ENCODE results near the gene FKBP10. TPM values are rescaled to one million over a fixed set of nuclear protein-coding genes. Genes with fewer than 3 reads are reported as not detected.
A peak's percentile ranks its signal among the peaks of the same experiment; 100 is the strongest.

FKBP10 gene
- total and polyA plus RNA-seq, 9 of the 15 experiments (the other 6 are each of a cell fraction or from before 2014, with no cell fraction given) = 0.03 to 3.0 (median 1.4) TPM; not detected in 1

DNA sequence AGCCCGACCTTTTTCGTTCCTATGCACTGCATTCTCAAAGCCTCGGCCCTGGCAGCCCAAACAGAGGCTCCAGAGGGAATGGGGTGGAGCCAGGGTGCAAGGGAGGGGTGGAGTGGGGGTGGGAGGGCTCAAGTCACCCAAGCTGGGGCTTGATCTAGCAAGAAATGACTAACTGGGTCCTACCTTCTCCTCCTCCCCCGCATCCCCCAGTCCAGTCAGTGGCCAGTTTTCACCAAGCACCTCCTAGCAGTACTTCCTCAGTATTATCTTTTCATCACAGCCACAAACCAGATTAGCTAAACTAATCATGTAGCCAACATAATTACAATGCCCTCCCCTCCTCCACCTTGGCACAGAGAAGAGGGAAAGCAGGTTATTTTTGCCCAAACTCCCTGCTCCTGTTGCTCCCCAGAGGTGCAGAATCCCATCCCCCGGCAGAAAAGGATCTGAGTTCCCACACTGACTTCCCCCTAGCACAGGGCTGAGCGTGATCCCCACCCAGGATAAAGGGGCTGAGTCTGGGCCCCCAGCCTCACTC lies 28.5 kb upstream of the FKBP10 start:
- H3K4me3 ChIP-seq = peak overlapping the region; percentile 59
- no TSS peak for BruUV-seq (replicated peaks)
- peak overlapping the region; percentile 97 for H3K4me2 ChIP-seq (ENCODE audit: insufficient read depth, low read length)
- H2AFZ ChIP-seq (ENCODE audit: low read depth, low read length) = 0 out of 2 replicates have a peak overlapping the region, but pooled peaks have one; percentile 44
- peaks cover 9% of the 10 kb centered on the region for H4K20me1 ChIP-seq (replicated peaks; ENCODE audit: control insufficient read depth, insufficient read depth, low read length)
- H3K79me2 ChIP-seq (ENCODE audit: control insufficient read depth, insufficient read depth, low read length) = peaks cover 65% of the 10 kb centered on the region
- in situ Hi-C loops (cut with MboI) (no loop called here), intact Hi-C loops (cut with micrococcal nuclease) (loop anchor here (1.0 to 2.0 kb wide), 2 partner anchors 9 to 17 kb away; no protein-coding TSS in a partner anchor)
- FAIRE-seq (peak; percentile 98), DNase-seq (ENCODE audit: extremely low read depth in 1 of 4, low spot score in 3 of 4) (peak; percentile 85 to 97 (median 91)), ATAC-seq (peak; percentile 62)
- H3K9me1 ChIP-seq (ENCODE audit: control insufficient read depth, insufficient read depth, low read length) = peaks cover 7% of the 10 kb centered on the region
- ChIA-PET CTCF (ENCODE audit: low intra/inter-chr PET ratio) (no interaction called here), POLR2A (interaction anchor here (0.7 to 3.7 kb wide), 10 partner anchors 8 to 232 kb away, joined by 3 to 30 read pairs (median 4); no protein-coding TSS in a partner anchor)
- no peaks in the 10 kb centered on the region for H3K27me3 ChIP-seq (ENCODE audit: control insufficient read depth in 2 of 2, insufficient read depth in 2 of 2, low read length in 2 of 2)
- H3K36me3 ChIP-seq (ENCODE audit: control insufficient read depth, insufficient read depth, low read length) = peaks cover 17% of the 10 kb centered on the region; the same call in 1 of the 3 replicates
- peak overlapping the region; percentile 89 for H3K27ac ChIP-seq (ENCODE audit: extremely low read depth, low read depth, low read length)
- H3K9ac ChIP-seq (ENCODE audit: insufficient read depth in 1 of 2, low read depth in 2 of 2, low read length in 2 of 2) = peak overlapping the region; percentile 80 to 96; a peak in 3 of 4 replicates
- H3K9me3 ChIP-seq (replicated peaks; ENCODE audit: control insufficient read depth, insufficient read depth, low read depth, low read length) = no peaks in the 10 kb centered on the region
- 0% methylated on average over 6 of the region's 6 CpGs for WGBS (ENCODE audit: insufficient coverage, low coverage, missing lambda C conversion rate)
- peaks cover 34 to 44% of the 10 kb centered on the region in 2 experiments for H3K4me1 ChIP-seq (replicated peaks in 1 of 2; ENCODE audit: control insufficient read depth in 2 of 2, insufficient read depth in 2 of 2, low read length in 2 of 2)
- TF ChIP-seq, protein P1, sequence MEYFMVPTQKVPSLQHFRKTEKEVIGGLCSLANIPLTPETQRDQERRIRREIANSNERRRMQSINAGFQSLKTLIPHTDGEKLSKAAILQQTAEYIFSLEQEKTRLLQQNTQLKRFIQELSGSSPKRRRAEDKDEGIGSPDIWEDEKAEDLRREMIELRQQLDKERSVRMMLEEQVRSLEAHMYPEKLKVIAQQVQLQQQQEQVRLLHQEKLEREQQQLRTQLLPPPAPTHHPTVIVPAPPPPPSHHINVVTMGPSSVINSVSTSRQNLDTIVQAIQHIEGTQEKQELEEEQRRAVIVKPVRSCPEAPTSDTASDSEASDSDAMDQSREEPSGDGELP (CRISPR knock-in tag; IDR thresholded peaks at IDR 0.05; ENCODE audit: borderline replicate concordance) = 0 out of 2 replicates have a peak, but pooled peaks have one; percentile 7
- TF ChIP-seq, protein P2, sequence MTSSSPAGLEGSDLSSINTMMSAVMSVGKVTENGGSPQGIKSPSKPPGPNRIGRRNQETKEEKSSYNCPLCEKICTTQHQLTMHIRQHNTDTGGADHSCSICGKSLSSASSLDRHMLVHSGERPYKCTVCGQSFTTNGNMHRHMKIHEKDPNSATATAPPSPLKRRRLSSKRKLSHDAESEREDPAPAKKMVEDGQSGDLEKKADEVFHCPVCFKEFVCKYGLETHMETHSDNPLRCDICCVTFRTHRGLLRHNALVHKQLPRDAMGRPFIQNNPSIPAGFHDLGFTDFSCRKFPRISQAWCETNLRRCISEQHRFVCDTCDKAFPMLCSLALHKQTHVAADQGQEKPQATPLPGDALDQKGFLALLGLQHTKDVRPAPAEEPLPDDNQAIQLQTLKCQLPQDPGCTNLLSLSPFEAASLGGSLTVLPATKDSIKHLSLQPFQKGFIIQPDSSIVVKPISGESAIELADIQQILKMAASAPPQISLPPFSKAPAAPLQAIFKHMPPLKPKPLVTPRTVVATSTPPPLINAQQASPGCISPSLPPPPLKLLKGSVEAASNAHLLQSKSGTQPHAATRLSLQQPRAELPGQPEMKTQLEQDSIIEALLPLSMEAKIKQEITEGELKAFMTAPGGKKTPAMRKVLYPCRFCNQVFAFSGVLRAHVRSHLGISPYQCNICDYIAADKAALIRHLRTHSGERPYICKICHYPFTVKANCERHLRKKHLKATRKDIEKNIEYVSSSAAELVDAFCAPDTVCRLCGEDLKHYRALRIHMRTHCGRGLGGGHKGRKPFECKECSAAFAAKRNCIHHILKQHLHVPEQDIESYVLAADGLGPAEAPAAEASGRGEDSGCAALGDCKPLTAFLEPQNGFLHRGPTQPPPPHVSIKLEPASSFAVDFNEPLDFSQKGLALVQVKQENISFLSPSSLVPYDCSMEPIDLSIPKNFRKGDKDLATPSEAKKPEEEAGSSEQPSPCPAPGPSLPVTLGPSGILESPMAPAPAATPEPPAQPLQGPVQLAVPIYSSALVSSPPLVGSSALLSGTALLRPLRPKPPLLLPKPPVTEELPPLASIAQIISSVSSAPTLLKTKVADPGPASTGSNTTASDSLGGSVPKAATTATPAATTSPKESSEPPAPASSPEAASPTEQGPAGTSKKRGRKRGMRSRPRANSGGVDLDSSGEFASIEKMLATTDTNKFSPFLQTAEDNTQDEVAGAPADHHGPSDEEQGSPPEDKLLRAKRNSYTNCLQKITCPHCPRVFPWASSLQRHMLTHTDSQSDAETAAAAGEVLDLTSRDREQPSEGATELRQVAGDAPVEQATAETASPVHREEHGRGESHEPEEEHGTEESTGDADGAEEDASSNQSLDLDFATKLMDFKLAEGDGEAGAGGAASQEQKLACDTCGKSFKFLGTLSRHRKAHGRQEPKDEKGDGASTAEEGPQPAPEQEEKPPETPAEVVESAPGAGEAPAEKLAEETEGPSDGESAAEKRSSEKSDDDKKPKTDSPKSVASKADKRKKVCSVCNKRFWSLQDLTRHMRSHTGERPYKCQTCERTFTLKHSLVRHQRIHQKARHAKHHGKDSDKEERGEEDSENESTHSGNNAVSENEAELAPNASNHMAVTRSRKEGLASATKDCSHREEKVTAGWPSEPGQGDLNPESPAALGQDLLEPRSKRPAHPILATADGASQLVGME (CRISPR knock-in tag; IDR thresholded peaks at IDR 0.05) = 0 out of 2 replicates have a peak, but pooled peaks have one; percentile 39
- peak; percentile 66 for TF ChIP-seq EP300 (IDR thresholded peaks at IDR 0.05; ENCODE audit: low read length)
- peak; percentile 86 for TF ChIP-seq ZBTB7A (IDR thresholded peaks at IDR 0.05; ENCODE audit: borderline replicate concordance, control insufficient read depth, low read depth, low read length)
- peak; percentile 93 for TF ChIP-seq HDAC2 (IDR thresholded peaks at IDR 0.05)
- peak; percentile 45 for TF ChIP-seq BHLHE40 (IDR thresholded peaks at IDR 0.05; ENCODE audit: low read length)
- TF ChIP-seq ZEB2 (IDR thresholded peaks at IDR 0.05) = peak; percentile 72; the same call in 1 of the 2 replicates
- TF ChIP-seq ARID1B (IDR thresholded peaks at IDR 0.05) = peak; percentile 92
- TF ChIP-seq CBFA2T2 (conservative IDR thresholded peaks at IDR 0.05) = peak; percentile 45; the same call in 1 of the 2 replicates
- peak; percentile 95 for TF ChIP-seq EGR1 (conservative IDR thresholded peaks at IDR 0.05)
- peak; percentile 85; the same call in 1 of the 2 replicates for TF ChIP-seq MTA1 (IDR thresholded peaks at IDR 0.05; ENCODE audit: borderline replicate concordance)
- 0 out of 2 replicates have a peak, but pooled peaks have one; percentile 4 for TF ChIP-seq MAFK (IDR thresholded peaks at IDR 0.05; ENCODE audit: low read length)
- peak; percentile 35 for TF ChIP-seq TBP (optimal IDR thresholded peaks at IDR 0.05; ENCODE audit: low read depth, low read length)
- TF ChIP-seq KAT7 (CRISPR knock-in tag; IDR thresholded peaks at IDR 0.05; ENCODE audit: borderline replicate concordance) = 0 out of 2 replicates have a peak, but pooled peaks have one; percentile 23
- 0 out of 4 replicates have a peak, but pooled peaks of 1 of the 2 experiments have one; percentile 32 for TF ChIP-seq FOXK2 (conservative IDR thresholded peaks at IDR 0.05 in 1 of 2, IDR thresholded peaks at IDR 0.05 in 1 of 2; ENCODE audit: low read depth in 2 of 2)
- peak; percentile 74 for TF ChIP-seq TEAD4 (IDR thresholded peaks at IDR 0.05; ENCODE audit: low read length)
- TF ChIP-seq TEAD4 (CRISPR knock-in tag; IDR thresholded peaks at IDR 0.05; ENCODE audit: borderline replicate concordance) = no peak

All from K562 (cell line).